ENCODE measurements around the gene ART4. TPM values are rescaled to one million over a fixed set of nuclear protein-coding genes. Genes with fewer than 3 reads are reported as not detected.

ART4 gene
- total RNA-seq, 1 experiment from 2014 or later: not detected

GRCh38 chr12:14873440-14874185 lies 30.3 kb upstream of the ART4 start:
- Histone ChIP-seq H3K36me3 (ENCODE audit: control insufficient read depth, insufficient read depth, low read length) (no peaks in the 10 kb centered on the region), H3K4me3 (ENCODE audit: low read depth in 2 of 2, low read length in 2 of 2) (no peak overlapping the region), H3K27ac (ENCODE audit: low read length) (no peak overlapping the region), H3K27me3 (ENCODE audit: control insufficient read depth, insufficient read depth, low read length) (no peaks in the 10 kb centered on the region), H3K9me3 (ENCODE audit: control insufficient read depth, insufficient read depth, low read depth, low read length) (no peaks in the 10 kb centered on the region), H3K4me1 (ENCODE audit: control insufficient read depth, insufficient read depth, low read length) (no peaks in the 10 kb centered on the region)
- no peak for DNase-seq (ENCODE audit: low read depth, low spot score)
- no peak for TF ChIP-seq POLR2AphosphoS5 (IDR thresholded peaks at IDR 0.05; ENCODE audit: low read depth, low read length)
- TF ChIP-seq, protein P1, sequence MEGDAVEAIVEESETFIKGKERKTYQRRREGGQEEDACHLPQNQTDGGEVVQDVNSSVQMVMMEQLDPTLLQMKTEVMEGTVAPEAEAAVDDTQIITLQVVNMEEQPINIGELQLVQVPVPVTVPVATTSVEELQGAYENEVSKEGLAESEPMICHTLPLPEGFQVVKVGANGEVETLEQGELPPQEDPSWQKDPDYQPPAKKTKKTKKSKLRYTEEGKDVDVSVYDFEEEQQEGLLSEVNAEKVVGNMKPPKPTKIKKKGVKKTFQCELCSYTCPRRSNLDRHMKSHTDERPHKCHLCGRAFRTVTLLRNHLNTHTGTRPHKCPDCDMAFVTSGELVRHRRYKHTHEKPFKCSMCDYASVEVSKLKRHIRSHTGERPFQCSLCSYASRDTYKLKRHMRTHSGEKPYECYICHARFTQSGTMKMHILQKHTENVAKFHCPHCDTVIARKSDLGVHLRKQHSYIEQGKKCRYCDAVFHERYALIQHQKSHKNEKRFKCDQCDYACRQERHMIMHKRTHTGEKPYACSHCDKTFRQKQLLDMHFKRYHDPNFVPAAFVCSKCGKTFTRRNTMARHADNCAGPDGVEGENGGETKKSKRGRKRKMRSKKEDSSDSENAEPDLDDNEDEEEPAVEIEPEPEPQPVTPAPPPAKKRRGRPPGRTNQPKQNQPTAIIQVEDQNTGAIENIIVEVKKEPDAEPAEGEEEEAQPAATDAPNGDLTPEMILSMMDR (IDR thresholded peaks at IDR 0.05): no peak
- TF ChIP-seq TCF7L2 (IDR thresholded peaks at IDR 0.05; ENCODE audit: low read depth, low read length): no peak
- TF ChIP-seq, protein P2, sequence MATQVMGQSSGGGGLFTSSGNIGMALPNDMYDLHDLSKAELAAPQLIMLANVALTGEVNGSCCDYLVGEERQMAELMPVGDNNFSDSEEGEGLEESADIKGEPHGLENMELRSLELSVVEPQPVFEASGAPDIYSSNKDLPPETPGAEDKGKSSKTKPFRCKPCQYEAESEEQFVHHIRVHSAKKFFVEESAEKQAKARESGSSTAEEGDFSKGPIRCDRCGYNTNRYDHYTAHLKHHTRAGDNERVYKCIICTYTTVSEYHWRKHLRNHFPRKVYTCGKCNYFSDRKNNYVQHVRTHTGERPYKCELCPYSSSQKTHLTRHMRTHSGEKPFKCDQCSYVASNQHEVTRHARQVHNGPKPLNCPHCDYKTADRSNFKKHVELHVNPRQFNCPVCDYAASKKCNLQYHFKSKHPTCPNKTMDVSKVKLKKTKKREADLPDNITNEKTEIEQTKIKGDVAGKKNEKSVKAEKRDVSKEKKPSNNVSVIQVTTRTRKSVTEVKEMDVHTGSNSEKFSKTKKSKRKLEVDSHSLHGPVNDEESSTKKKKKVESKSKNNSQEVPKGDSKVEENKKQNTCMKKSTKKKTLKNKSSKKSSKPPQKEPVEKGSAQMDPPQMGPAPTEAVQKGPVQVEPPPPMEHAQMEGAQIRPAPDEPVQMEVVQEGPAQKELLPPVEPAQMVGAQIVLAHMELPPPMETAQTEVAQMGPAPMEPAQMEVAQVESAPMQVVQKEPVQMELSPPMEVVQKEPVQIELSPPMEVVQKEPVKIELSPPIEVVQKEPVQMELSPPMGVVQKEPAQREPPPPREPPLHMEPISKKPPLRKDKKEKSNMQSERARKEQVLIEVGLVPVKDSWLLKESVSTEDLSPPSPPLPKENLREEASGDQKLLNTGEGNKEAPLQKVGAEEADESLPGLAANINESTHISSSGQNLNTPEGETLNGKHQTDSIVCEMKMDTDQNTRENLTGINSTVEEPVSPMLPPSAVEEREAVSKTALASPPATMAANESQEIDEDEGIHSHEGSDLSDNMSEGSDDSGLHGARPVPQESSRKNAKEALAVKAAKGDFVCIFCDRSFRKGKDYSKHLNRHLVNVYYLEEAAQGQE (IDR thresholded peaks at IDR 0.05; ENCODE audit: insufficient read depth in 1 of 2, low read depth in 2 of 2, low read length in 1 of 2): no peak
- no peak for TF ChIP-seq SIN3A (IDR thresholded peaks at IDR 0.05; ENCODE audit: borderline replicate concordance, insufficient read depth, low read depth, low read length)
- ChIA-PET CTCF (no interaction called here), POLR2A (no interaction called here)
- in situ Hi-C loops (cut with HindIII; ENCODE audit: low pct_unique_long_range_greater_than_20kb, low sequenced_read_pairs) (no loop called here), intact Hi-C loops (cut with micrococcal nuclease; ENCODE audit: unreplicated experiment) (no loop called here)
- ATAC-seq: no peak
- no TSS peak for BruUV-seq (replicated peaks)

DNA sequence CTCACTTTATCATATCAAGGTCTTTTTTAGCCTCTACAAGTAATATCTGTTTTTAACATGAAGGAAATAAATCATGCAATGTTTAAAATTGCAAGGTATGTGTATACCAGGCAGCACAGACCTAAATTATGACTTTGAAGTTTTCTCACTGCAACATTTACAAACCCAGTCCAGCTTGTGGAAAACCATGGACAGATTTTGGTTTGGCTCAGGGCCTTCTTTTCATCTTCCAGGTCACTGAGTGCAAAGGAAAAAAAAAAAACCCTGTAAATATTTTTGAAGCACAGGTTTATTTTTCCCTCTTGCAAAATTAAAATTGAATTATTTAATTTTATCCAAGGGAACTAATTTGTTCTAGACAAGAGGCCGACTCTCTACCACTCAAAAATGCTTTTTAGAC lies 28.6 kb upstream of the ART4 start:
- Histone ChIP-seq H3K36me3 (ENCODE audit: control insufficient read depth, insufficient read depth, low read length) (no peaks in the 10 kb centered on the region), H3K9me3 (ENCODE audit: control insufficient read depth, insufficient read depth, low read depth, low read length) (no peaks in the 10 kb centered on the region), H3K27ac (ENCODE audit: low read length) (no peak overlapping the region), H3K4me3 (ENCODE audit: low read depth in 2 of 2, low read length in 2 of 2) (no peak overlapping the region), H3K27me3 (ENCODE audit: control insufficient read depth, insufficient read depth, low read length) (no peaks in the 10 kb centered on the region), H3K4me1 (ENCODE audit: control insufficient read depth, insufficient read depth, low read length) (no peaks in the 10 kb centered on the region)
- DNase-seq (ENCODE audit: low read depth, low spot score) (no peak), ATAC-seq (no peak)
- intact Hi-C loops (cut with micrococcal nuclease; ENCODE audit: unreplicated experiment): no loop called here
- ChIA-PET POLR2A (no interaction called here), CTCF (no interaction called here)
- BruUV-seq (replicated peaks): no TSS peak
- in situ Hi-C loops (cut with HindIII; ENCODE audit: low pct_unique_long_range_greater_than_20kb, low sequenced_read_pairs): no loop called here
- TF ChIP-seq SIN3A (IDR thresholded peaks at IDR 0.05; ENCODE audit: borderline replicate concordance, insufficient read depth, low read depth, low read length) (no peak), POLR2AphosphoS5 (IDR thresholded peaks at IDR 0.05; ENCODE audit: low read depth, low read length) (no peak), TCF7L2 (IDR thresholded peaks at IDR 0.05; ENCODE audit: low read depth, low read length) (no peak)
- TF ChIP-seq, protein P1 (IDR thresholded peaks at IDR 0.05): no peak
- TF ChIP-seq, protein P2 (IDR thresholded peaks at IDR 0.05; ENCODE audit: insufficient read depth in 1 of 2, low read depth in 2 of 2, low read length in 1 of 2): no peak

Data from Panc1 (cell line).